CD4-positive, alpha-beta T cell treated with Interleukin-17A for 1 hour (primary cell): ENCODE results near the gene SERP2.

ENCODE experiments used
- DNase-seq: peaks from one replicate; pipeline ENCODE4 v3.0.0-alpha.2; 2020

Gene SERP2

DNA sequence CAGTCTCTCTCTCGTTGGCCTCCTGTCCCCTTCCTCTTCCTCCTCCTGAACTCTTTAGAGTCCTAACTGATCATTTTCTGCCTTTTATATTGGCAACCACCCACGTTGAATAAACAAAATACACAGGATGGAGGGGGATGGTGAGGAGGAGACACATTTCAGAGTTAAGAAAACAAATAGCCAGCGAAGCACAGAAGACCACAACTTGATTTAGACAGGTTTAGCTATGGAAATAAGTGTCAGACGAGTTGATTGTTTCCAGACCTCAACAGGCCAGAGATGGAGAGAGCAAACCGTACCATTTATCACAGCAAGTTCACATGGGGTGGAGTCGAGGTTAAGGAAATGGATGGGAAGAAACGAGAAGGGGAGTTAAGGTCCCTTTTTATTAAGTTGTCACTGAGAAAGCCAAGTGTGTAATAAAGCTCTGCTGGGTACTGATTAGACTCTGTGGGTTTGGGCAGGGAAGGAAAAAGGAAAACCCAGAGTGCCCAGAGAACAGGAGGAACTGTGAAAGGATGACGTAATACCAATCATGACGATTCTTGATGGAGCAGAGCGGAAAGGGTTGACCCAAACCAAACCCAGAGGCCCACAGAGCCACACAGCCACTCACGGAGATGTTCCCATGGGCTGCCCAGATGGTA, 11.1 kb upstream of the SERP2 start:
- DNase-seq, result no peak

- no peak for DNase-seq
These were observed 9.8 kb upstream of the SERP2 start for GRCh38 chr13:44363631-44364344.

DNA sequence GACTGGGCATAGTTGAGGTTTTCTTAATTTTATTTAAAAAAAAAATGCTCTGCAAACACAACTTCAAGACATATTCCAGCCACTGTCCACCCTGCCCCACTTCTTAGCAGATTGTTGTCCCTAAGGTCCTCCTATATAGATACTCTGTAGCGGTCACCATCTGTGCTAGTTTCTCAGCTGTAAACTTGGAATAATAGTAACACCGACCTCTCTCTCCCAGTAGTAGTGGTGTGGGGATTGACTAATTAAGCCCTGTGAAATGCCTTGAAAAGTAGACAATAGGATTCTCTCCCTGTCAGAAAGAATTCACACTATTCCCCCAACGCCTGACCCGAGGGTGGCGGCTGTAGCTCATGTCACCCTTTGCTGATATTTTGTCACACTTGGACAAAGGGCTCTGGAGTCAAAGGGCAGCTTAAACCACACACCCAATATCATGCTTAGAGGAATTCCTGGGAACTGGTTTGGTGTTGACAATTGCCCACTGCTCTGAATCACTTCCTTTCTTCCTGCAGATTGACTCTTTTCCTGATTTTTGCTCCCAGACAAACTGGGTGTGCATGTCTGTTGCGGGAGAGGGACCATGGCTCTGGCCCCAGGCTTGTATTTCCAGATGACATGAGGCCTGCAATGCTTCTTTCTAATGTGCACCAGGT, 9.2 kb upstream of the SERP2 start:
- no peak for DNase-seq

- no peak for DNase-seq
These were observed 8.6 kb upstream of the SERP2 start for GRCh38 chr13:44365008-44365407.

DNA sequence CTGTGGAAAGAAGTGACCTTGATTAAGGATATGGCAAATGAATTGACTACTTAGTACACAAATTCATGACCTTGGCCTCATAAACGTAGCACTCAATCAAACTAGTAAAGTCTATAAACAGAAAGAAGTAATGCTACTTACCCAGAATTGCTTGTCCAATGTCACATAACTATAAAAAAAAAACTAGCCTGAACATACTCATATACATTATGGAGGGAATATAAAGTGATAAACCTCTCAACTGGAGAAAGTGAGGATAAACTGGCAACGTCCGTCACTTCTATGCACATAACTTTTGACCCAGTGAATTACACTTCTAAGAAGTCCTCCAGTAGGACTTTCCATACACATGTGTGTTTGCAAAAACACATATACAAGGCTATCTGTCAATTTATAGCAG, 7.7 kb upstream of the SERP2 start:
- DNase-seq, result no peak

GRCh38 chr13:44368062-44368591, 5.5 kb upstream of the SERP2 start:
- no peak for DNase-seq

DNA sequence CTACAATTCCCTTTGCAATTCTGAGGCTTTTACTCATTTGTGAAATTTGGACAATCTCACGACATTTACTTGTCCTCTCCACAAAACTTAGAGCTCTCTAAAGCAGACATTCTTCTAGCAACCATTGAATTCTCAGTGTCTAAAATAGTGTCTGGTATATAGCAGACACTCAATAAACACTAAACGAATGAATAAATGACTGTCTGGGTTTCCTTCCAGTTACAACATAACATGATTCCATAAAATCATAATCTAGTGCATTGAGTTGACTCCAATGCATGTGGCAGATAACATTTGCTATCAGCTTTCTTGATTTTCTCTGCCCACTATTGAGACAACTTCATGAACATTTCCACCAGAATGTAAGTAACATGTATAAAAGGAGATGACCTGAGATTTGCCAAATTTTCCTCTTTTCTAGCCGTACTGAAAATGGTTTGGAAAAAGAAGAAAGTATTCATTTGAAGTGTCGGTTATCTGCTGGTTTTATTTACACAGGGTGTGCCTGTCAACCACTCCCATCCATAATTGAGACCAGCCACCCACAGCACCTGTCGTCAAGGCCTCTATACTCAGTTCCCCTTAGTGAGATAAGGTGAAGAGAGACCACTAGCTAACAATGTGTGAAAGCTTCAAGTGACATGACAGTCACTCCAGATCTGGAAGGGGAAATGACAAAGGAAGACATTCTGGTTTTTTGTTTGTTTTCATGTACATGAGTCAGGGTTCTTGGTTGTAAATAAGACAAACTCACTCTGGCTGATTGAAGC, 4.8 kb upstream of the SERP2 start:
- no peak for DNase-seq

DNA sequence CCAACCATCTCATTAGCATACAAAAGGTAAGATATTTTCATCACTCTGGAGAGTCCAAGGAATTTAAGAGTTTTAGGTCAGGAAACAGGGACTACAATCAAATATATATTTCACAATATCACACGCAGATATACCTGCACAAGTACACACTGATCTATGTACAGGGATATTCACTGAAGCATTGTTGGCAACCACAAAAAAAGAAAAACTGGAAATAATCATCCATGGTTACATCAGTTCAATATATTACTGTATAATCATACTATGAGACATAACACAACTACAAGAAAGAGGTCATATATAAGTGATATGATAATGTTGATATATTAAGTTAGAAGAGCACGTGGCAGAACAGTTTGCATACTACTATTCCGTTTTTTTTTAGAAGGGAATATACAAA, 2.2 kb upstream of the SERP2 start:
- no peak for DNase-seq

- no peak for DNase-seq
These were observed 400 bp upstream of the SERP2 start for GRCh38 chr13:44373247-44373600.

GRCh38 chr13:44374348-44374712, 706 bp downstream of the SERP2 start:
- no peak for DNase-seq

DNA sequence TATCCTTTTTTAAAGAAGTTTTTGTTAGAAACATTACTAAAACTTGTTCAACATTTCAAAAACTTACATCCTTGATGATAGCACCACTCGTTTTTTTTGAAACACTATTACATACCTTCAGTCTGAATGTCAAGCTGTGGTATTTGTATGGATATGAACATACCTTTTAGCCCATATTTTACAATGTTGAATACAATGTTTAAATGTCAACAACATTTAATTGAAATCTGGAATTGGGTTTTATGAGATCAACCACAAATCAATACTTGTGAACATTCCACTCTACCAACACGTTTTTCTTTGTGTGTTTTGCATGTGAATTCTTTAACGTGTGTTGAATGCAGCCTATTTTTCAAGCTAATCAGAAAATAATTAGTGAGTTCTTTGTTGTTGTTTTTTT, 4.7 kb downstream of the SERP2 start:
- no peak for DNase-seq

GRCh38 chr13:44379885-44380284, 6.3 kb downstream of the SERP2 start:
- no peak for DNase-seq

- DNase-seq, result no peak
These were observed 7.0 kb downstream of the SERP2 start for GRCh38 chr13:44380404-44381165.

GRCh38 chr13:44382635-44383145, 9.1 kb downstream of the SERP2 start:
- no peak for DNase-seq

- DNase-seq, result no peak
These were observed 10.3 kb downstream of the SERP2 start for GRCh38 chr13:44383945-44384344.

DNA sequence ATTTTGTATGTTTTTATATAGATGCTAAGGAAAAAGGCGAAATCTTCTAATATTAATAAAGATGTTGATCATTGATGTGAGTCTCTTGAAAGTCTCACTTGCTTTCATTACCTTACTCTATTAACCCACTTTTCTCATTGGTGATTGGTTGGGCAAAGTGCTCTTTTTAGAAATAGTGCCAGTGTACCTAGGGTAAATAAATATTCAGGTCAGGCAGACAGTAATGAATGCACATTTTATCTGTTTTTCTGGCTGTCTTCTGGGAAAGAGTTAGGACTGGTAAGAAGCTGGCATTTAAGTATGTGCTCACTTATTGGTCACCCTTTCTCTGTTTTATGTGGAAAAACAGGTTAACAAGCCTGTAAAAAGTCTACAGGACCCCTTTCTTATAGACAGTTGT, 11.2 kb downstream of the SERP2 start:
- no peak for DNase-seq

DNA sequence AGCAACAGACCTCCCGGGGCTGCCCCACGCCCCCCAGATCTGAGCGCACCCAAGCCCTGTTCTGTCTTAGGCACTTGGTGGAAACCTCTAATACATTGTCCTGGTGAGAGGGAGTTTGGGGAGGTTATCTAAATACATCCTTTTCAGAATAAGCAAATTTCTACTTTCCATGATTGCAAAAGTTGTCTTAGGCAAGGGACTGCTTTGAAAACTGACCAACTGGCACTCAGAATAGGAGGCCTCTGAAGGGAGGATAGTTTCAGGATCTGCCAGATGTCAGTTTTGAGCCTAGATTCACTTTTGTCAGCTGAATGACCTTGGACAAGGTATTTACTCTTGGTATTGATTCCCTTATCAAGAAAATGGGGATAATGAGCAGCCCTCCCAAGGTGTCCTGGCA, 11.8 kb downstream of the SERP2 start:
- no peak for DNase-seq

- no peak for DNase-seq
These were observed 12.2 kb downstream of the SERP2 start for GRCh38 chr13:44385847-44386246.

DNA sequence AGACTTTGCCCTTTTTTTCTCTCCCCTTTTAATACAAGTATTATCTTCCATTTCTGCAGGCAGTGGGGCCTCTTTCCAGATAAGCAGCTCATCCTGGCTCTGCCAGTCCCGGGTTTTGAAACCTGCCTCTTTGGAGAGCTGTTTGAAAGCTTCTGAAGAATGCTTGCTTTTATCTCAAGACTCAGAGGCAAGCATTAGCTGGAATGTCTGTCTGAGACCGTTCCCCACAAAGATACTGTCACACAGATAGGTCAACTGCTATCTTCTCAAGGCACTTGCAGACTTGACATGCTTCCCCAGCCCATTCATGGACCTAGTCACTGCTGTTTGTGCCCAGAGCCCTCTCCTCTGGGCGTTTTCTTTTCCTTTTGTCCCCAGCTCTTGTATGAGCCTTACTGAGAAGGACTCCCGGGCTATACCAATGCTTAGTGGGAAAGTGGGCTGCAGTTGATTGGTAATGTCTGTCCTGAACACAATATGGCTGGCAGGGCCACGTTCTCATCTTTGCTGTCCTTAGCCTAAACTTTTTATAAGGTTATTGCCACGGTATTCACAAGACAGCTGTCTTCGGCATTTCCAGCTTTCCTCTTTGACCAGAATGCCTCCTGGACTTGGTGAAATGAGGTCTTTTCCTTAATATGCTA, 13.4 kb downstream of the SERP2 start:
- DNase-seq, result no peak

DNA sequence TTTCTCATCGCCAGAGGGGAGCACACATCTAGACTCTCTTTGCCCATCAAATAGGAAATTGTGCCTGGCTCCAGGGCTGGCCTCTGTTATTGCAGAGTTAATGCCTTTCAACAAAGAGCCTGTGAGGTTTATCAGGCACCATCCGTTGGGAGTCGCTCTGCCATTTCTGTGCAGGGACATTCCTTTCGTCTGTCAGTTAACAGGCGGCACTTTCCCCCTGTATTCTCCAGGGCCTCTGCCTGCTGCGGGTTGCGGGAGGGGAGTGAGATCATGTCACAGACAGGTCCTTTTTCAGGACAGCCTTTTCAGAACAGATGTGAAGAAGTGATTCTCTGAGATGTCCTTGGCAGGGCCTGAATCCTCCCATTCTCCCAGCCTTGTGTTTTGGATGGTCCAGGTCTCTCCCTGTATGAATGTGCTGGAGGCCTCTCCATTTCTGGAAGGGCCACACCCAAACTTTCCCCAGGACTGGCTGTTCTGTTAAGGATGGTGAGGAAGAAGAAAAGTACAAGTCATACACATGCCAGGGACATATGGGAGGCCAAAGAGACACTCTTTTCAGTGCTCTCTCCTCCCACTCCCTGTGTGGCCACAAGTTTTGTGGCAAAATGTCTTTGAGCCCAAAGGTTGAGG, 14.9 kb downstream of the SERP2 start:
- DNase-seq, result no peak

GRCh38 chr13:44389060-44389666, 15.5 kb downstream of the SERP2 start:
- DNase-seq, result no peak
